Stimulated activated CD8-positive, alpha-beta memory T cell treated with anti-CD3 and anti-CD28 coated beads, Interleukin-15, amount 100 ng/mL, for 1 hour (primary cell): ENCODE measurements around the gene MYL11.
A peak's percentile ranks its signal among the peaks of the same experiment; 100 is the strongest.
"Not testable (repeated sequence)": the region's sequence is repeated elsewhere in the genome, so short reads cannot be mapped to it uniquely, and the experiment has no call there.

Experiments used
- DNase-seq: peaks from one replicate; pipeline ENCODE4 v3.0.0-alpha.2; 2020; ENCODE audit warnings: low read depth

The MYL11 gene

DNA sequence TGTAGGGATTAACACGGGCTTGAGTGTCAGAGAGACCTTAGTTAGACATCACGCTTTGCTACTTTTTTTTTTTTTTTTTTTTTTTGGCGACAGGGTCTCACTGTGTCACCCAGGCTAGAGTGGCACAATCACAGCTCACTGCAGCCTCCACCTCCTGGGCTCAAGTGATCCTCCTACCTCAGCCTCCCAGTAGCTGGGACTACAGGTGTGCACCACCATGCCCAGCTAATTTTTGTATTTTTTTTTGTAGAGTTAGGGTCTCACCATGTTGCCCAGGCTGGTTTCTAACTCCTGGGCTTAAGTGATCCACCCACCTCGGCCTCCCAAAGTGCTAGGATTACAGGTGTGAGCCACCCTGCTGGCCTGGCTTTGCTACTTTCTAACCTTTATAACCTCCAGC lies 22.0 kb downstream of the MYL11 start:
- DNase-seq = not testable (repeated sequence)

GRCh38 chr16:30397056-30397455 lies 22.5 kb downstream of the MYL11 start:
- no peak for DNase-seq

DNA sequence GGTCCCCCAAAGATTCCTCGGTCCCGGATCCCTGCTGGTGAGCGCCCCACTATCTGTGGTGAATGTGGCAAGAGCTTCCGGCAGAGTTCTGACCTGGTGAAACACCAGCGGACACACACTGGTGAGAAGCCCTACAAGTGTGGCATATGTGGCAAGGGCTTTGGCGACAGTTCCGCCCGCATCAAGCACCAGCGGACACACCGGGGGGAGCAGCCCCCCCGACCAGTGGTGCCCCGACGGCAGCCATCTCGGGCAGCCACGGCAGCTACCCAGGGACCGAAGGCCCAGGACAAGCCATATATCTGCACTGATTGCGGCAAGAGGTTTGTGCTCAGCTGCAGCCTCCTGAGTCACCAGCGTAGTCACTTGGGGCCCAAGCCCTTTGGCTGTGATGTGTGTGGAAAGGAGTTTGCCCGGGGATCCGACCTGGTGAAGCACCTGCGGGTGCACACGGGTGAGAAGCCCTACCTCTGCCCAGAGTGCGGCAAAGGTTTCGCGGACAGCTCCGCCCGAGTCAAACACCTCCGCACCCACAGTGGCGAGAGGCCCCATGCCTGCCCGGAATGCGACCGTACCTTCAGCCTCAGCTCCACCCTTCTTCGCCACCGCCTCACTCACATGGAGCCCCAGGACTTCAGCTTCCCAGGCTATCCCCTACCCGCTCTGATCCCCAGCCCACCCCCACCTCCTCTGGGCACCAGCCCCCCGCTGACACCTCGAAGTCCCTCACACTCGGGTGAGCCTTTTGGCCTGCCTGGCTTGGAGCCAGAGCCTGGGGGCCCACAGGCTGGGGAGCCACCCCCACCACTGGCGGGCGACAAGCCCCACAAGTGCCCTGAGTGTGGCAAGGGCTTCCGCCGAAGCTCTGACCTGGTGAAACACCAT lies 23.4 kb downstream of the MYL11 start:
- DNase-seq = no peak

- DNase-seq = no peak
Measured at GRCh38 chr16:30398661-30399434, 24.2 kb downstream of the MYL11 start.

GRCh38 chr16:30399435-30400186 lies 25.0 kb downstream of the MYL11 start:
- no peak for DNase-seq

- DNase-seq = no peak
Measured at GRCh38 chr16:30401768-30402425, 27.3 kb downstream of the MYL11 start.

GRCh38 chr16:30406795-30407101 lies 32.1 kb downstream of the MYL11 start:
- no peak for DNase-seq

GRCh38 chr16:30407102-30407803 lies 32.7 kb downstream of the MYL11 start, which contains the start of gene ZNF771:
Gene ZNF771 (plus strand): TSS chr16:30407606. CDS start chr16:30408054, 448 bp downstream.
- DNase-seq = peak; percentile 83

- DNase-seq = no peak
Measured at GRCh38 chr16:30407804-30408534, 33.4 kb downstream of the MYL11 start.

DNA sequence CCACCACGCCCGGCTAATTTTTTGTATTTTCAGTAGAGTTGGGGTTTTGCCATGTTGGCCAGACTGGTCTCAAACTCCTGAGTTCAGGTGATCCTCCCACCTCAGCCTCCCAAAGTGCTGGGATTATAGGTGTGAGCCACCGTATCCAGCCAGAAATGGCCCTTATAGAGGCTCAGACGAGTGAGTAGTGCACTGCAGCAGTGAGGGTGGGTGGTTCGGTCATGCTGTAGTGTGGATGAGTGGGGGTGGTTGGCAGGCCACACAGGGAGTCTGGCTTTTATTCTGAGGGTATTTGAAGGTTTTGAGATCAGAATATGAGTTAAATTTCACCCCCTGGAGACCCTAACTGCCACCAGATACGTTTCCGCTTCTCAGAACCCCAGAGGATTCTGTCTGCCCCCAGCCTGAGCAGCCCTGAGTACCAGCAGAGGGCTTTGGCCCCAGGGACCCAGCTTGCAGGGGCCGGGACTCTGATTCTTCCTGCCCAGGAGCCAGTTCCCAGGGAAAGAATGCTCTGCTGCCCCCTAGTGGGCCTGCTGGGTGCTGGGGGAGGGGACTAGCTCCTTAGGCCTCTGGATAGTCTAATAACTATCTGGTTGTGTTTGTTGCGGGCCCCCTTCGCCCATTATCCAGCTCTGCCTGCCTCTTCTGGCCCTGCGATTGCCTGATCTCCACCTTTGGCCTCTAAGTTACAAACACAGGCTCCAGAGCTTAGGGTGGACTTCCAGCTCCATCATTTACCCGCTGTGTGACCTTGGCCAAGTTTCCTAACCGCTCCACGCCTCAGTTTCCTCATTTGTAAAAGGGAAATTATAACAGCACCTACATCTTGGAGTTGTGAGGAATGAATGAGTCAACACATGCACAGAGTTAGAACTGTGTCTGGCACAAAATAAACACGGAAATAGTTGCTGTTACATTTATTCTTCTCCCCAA lies 34.8 kb downstream of the MYL11 start:
- peak; percentile 95 for DNase-seq

DNA sequence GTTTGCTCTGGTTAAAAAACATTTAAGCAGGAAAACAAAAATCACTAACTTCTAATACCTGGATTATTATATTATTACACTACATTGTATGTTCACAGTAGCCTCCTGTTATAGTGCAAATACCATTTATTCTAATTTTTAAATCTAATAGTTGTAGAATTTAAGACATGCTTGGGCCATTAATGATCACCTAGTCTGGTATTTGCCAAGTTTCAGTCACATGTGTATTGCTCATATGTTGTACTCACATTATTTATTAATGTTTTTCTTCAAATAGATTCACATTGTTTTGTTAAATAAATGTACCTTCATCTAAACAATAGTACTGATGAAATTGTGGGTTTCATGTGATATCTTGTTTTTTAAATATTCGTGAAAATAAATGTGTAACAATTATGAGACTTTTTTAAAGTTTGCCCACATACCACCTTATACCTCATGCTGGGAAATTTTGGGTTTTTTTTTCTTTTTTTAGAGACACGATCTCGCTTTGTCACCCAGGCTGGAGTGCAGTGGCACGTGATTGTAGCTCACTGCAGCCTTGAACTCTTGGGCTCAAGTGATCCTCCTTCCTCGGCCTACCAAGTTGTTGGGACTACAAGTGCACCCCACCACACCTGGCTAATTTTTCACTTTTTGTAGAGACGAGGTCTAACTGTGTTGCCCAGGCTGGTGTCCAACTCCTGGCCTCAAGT lies 38.7 kb downstream of the MYL11 start:
- no peak for DNase-seq

DNA sequence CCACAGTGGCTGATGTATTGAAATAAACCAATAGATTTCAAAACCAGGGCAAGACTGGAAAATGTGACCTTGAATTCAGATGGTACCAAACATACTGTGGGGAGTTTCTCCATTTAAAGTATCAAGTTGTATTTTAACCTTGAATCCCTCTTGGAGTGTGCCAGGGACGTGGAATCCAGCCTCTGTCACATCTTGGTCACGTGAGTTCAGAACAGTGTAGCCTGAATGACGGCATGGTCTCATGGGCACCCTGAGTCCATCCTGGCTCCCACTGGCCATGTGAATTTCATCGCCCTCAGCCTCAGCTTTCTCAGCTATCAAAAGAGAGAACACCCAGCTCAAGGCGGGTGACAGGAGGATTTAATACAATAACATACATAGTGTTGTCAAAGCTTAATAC lies 39.6 kb downstream of the MYL11 start:
- no peak for DNase-seq

- DNase-seq = no peak
Measured at GRCh38 chr16:30416047-30416603, 41.5 kb downstream of the MYL11 start.

DNA sequence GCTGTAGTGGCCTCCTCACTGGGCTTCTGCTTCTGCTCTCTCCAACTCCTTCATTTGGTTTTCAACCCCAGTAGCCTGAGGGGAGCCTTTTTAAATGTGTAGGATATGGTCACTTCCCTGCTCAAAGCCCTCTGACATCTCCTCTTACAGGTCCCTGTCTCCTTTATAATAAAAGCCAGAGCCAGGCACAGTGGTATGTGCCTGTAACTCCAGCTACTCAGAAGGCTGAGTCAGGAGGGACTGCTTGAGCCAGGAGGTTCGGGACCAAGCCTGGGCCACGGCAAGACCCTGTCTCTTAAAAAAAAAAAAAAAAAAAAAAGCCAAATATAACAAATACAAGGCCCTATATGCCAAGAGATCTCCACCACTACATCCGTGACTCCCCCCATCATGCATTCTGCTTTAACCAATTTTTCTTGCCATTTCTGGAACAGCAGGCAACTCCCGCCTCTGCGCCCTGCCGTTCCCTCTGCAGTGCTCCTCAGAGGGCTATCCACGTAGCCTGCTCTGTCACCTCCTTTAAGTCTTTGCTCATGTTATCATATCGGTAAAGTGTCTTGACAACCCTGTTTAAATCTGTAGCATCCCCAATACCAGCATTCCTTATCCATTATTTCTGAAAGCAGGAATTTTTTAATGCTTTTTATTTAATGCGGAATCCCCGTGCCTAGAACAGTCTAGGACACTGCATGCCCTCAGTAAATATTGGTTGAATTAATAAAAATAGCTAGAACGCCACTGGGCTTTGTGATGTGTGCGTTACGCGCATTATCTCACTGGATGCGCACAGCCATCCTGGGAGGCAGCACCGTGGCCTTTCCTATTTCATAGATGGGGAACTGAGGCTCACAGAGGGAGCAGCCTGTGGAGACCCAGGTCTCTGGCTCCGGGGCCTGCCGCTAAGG lies 42.3 kb downstream of the MYL11 start:
- no peak for DNase-seq

DNA sequence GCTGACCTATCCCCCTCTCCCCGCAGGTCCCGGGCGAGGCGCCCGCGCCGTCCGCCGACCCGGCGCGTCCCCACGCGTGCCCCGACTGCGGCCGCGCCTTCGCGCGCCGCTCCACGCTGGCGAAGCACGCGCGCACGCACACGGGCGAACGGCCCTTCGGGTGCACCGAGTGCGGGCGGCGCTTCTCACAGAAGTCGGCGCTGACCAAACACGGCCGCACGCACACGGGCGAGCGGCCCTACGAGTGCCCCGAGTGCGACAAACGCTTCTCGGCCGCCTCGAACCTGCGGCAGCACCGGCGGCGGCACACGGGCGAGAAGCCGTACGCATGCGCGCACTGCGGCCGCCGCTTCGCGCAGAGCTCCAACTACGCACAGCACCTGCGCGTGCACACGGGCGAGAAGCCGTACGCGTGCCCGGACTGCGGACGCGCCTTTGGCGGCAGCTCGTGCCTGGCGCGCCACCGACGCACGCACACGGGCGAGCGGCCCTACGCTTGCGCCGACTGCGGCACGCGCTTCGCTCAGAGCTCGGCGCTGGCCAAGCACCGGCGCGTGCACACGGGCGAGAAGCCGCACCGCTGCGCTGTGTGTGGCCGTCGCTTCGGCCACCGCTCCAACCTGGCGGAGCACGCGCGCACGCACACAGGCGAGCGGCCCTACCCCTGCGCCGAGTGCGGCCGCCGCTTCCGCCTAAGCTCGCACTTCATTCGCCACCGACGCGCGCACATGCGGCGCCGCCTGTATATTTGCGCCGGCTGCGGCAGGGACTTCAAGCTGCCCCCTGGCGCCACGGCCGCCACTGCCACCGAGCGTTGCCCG lies 43.1 kb downstream of the MYL11 start:
- DNase-seq = peak; percentile 65

DNA sequence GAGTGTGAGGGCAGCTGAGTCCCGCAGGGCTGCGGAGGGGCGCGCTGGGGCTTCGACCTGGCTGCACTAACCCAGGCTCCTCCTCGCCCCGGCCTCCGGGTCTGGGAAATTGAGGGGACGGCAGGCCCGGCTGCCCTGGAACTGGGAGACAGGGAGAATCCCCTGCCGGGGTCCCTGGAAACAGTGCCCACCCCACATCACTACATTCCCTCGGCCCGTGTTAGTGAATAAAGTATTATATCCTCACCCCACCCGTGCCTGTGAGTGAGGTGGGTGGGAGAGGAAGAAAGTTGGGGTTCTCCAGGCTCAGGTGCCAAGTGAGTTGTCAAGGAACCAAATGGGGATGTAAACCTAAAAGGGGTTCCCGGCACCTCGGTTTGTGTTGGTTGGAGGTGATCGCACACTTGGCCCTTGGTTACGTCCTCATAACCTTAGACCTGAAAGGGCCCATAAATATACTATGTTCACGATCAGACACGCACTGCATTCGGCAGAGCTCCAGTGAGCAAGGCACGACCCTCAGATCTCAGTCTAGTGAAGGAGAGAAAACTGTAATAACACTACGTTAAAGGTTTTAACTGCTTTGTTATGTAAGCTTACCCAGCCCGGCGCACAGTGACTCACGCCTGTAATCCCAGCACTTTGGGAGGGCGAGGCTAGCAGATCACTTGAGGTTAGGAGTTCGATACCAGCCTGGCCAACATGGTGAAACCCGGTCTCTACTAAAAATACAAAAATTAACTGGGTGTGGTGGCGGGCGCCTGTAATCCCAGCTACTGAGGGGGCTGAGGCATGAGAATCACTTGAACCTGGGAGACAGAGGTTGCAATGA lies 44.0 kb downstream of the MYL11 start:
- DNase-seq = no peak
